T-helper 1 cell (primary cell): ENCODE data around the gene ALMS1.
"Not testable (repeated sequence)": the region's sequence is repeated elsewhere in the genome, so short reads cannot be mapped to it uniquely, and the experiment has no call there.

Experiments used
- DNase-seq, 5 donors: peaks; one replicate each; pipeline ENCODE4 v3.0.0-alpha.2; 2012 to 2020

Gene ALMS1

DNA sequence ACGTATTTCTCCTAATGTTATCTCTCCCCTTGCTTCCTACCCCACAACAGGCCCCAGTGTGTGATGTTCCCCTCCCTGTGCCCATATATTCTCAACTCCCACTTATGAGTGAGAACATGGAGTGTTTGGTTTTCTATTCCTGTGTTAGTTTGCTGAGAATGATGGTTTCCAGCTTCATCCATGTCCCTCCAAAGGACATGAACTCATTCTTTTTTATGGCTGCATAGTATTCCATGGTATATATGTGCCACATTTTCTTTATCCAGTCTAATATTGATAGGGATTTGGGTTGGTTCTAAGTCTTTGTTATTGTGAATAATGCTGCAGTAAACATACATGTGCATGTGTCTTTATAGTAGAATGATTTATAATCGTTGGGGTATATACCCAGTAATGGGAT lies 119.2 kb downstream of the ALMS1 start:
- DNase-seq: not testable (repeated sequence)

- DNase-seq: not testable (repeated sequence)
Measured at GRCh38 chr2:73510470-73510869, 124.8 kb downstream of the ALMS1 start.

GRCh38 chr2:73516033-73516432 lies 130.4 kb downstream of the ALMS1 start:
- no peak for DNase-seq

DNA sequence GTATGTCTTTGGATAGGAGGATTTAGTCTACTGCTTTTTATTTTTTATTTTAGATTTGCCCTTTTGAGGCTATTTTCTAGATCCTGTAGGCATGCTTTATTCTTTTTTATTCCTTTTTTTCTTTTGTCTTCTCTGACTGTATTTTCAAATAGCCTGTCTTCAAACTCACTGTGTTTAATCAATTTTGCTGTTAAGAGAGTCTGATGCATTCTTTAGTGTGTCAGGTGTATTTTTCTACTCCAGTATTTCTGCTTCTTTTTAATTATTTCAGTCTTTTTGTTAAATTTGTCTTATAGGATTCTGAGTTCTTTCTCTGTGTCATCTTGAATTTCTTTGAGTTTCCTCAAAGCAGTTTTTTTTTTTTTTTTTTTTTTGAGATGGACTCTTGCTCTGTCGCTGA lies 143.1 kb downstream of the ALMS1 start:
- no peak for DNase-seq

DNA sequence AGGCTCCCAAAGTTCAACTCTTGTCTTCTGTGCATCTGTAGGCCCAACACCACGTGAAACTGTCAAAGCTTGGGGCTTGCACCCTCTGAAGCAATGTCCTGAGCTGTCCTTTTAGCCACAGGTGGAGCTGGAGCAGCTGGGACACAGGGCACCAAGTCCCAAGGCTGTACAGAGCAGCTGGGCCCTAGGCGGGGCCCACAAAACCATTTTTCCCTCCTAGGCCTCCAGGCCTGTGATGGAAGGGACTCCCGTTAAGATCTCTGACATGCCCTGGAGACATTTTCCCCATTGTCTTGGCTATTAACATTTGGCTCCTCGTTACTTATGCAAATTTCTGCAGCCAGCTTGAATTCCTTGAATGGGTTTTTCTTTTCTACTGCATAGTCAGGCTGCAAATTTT lies 145.1 kb downstream of the ALMS1 start:
- not testable (repeated sequence) for DNase-seq

DNA sequence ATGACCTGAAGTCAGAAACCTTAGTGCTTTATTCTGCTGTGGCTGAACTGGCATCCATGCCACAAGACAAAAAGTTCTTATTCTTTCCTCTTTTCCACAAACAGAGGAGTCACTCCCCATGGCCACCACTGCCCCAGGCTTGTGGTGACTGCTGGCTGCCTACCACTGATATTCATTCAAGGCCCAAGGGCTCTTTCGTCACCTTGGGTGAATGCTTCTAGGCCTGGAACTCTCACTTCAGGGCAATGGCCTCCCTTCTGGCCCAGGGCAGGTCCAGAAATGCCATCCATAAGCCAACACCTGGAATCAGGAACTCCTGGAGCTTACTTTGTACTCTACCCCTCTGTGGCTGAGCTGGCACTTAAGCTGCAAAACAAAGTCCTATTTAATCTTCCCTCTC lies 146.7 kb downstream of the ALMS1 start:
- no peak for DNase-seq

DNA sequence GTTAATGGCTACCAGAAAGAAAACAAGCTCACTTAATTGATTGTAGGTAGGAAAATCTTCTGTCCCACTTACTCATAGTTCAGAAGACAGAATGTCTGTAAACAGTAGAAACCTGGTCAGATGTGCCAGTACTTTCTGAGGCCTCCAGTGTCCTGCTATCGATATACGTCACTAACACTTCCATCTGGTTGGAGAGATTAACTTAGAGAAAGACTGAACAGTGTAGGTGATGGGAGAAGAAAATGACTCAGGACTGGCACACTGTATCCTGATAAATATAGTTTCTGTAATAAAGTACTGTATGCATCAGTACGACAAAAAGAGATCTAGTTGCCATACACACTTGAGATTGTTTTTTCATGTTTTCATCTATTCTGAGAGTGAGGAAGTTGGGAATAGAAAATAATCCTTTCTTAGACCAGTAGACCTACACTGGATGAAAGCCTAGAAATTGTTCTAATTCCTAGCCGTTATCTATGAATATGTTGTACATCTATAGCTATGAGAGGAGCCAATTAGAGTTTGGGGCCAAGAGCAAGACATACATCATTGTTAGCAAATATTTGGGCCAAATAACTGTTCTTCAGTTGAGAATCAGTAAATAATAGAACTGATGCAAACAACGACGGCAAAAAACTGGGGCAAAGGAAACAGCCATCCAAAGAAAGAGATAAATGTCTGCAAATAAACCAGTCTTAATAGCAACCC lies 150.7 kb downstream of the ALMS1 start:
- DNase-seq: no peak

DNA sequence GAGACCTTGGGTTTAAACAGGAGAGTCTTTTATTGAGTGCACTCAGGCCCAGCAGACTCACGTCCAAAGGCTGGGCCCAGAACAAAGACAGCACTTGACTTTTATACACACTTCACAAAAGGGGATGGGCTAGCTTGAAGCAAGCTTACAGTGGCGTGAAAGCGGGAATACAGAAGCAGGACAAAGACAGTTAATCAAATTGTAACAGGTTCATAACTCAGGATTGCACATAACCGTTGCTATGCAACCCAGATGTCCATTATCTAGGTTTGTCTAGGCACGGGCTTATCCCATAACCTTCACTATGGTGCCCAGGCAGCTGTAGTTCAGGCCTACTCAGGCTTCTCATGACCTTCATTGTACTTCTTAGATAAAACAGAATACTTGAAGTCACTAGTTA lies 175.2 kb downstream of the ALMS1 start:
- DNase-seq: not testable (repeated sequence)

GRCh38 chr2:73561422-73561821 lies 175.8 kb downstream of the ALMS1 start:
- no peak for DNase-seq

DNA sequence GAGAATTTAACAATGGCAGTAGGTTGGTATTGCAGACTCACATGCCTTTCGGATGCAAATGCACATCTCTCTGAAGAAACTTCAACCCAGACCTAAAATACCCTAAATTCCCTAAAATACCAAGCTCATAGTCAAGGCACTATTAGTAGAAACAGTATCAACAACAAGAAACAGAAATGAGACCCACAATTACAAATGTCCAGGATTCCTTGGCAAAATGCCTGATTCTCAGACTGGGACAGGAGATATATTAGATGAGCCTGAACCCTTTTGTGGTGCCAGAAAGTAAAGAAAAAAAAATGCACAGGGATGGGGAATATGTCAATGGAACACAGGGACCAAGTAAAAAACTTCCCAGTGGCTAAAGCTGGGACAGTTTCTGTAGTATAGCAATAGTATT lies 179.3 kb downstream of the ALMS1 start:
- no peak for DNase-seq

DNA sequence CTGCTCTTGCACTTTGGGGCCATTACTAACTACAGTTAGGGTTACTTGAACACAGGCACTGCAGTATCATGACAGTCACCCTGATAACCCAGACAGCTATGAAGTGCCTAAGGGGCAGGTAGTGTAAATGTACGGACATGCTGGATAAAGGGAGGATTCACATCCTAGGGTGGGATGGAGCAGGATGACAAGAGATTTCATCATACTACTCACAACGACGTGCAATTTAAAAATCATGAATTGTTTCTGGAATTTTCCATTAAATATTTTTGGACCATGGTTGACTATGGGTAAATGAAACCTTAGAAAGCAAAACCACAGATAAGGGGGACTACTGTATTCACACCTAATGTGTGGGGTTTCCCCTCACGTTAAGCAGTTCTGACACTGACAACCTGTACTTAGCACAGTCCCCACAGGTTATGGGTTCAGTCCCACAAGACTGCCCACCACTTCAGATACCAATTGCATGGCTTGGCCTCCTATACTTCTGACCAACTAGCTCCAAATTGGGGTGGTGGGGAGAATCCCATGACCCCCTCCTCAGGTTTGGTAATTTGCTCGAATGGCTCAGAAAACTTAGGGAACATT lies 180.7 kb downstream of the ALMS1 start:
- DNase-seq: no peak

- no peak for DNase-seq
Measured at GRCh38 chr2:73575261-73575660, 189.6 kb downstream of the ALMS1 start.

GRCh38 chr2:73582364-73582763 lies 196.7 kb downstream of the ALMS1 start:
- DNase-seq: no peak

GRCh38 chr2:73588177-73588576 lies 202.5 kb downstream of the ALMS1 start:
- no peak for DNase-seq

DNA sequence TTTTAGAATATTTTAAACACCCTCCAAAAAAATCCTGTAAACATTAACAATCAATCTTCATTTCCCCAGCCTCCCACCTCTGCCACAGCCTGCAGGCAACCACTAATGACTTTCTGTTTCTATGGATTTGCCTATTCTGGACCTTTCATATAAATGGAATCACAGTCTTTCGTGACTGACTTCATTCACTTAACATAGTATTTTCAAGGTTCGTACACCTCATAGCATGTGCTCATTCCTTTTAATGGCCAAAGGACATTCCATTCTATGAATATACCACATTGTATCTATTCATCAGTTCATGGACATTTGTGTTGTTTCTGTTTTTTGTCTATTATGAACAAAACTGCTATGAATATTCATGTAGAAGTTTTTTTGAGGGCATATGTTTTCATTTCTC lies 208.0 kb downstream of the ALMS1 start:
- no peak for DNase-seq

GRCh38 chr2:73594251-73594650 lies 208.6 kb downstream of the ALMS1 start:
- DNase-seq: no peak

DNA sequence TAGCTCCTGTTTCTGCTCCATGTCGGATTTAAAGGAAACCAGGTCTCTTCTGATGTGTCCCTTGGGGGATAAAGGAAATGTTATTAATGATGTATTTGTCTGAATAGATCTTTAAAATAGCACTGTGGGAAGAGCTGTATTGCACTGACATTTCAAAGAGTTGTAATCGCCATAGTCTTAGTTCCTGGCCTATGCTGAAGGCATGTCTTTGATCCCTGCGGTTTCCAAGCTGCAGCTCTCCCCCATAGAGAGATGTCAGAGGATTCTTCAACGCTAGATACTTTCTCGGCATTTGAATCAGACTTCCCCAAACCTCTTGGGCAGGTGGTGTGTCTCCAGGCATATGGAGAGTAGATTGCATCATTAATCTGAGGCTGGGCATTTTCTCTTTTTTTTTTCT lies 216.1 kb downstream of the ALMS1 start:
- no peak for DNase-seq

GRCh38 chr2:73603099-73603588 lies 217.5 kb downstream of the ALMS1 start:
- peak in 1 of 5 donors; percentile 14 for DNase-seq

- not testable (repeated sequence) for DNase-seq
Measured at GRCh38 chr2:73604589-73604988, 219.0 kb downstream of the ALMS1 start.

GRCh38 chr2:73610111-73610510 lies 224.5 kb downstream of the ALMS1 start:
- DNase-seq: no peak

DNA sequence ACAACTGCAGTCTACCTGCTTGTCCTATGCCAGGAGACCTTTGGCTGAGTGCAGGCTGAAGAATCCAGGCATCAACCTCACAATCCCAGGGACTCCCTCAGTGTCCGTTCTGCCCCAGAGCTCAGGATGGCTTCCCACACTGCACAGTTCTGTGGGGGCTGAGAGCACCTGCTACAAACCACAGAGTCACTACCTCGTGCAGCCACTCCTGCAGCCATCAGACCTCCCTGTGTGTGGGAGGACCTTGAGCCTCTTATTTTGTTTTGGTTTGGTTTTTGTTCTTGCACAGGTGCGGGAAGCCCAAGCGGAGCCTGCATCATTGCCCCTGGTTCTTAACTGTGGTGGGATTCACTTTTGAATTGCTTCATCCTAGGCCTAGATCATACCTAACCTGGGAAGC lies 225.6 kb downstream of the ALMS1 start:
- no peak for DNase-seq

- DNase-seq: no peak
Measured at GRCh38 chr2:73611867-73612266, 226.2 kb downstream of the ALMS1 start.

GRCh38 chr2:73614105-73614504 lies 228.5 kb downstream of the ALMS1 start:
- DNase-seq: peak in 1 of 5 donors; percentile 4

DNA sequence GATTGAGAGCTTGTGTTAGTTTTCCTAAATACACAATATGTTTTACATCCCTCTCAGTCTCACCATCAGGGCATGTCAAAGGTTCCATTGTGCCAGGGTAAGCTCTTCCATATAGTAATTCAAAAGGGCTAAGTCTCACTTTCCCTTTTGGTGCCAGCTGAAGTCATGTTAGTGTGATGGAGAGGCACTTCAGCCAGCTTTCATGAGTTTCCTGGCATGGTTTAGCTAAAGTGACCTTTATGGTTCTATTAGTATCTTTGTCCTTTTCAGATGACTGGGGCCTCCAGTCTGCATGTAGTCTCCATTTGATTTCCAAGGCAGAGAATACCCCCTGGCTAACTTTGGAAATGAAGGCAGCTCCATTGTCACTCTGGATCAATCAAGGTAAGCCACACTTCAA lies 229.4 kb downstream of the ALMS1 start:
- no peak for DNase-seq

GRCh38 chr2:73619925-73620324 lies 234.3 kb downstream of the ALMS1 start:
- DNase-seq: not testable (repeated sequence)
